ENCODE measurements around the gene CER1. TPM values are rescaled to one million over a fixed set of nuclear protein-coding genes. Genes with fewer than 3 reads are reported as not detected.

Gene CER1, protein sequence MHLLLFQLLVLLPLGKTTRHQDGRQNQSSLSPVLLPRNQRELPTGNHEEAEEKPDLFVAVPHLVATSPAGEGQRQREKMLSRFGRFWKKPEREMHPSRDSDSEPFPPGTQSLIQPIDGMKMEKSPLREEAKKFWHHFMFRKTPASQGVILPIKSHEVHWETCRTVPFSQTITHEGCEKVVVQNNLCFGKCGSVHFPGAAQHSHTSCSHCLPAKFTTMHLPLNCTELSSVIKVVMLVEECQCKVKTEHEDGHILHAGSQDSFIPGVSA
- not detected in 2 replicates for total RNA-seq (2014; rRNA removed; shearing (Covaris generic); ENCODE audit: low replicate concordance)

DNA sequence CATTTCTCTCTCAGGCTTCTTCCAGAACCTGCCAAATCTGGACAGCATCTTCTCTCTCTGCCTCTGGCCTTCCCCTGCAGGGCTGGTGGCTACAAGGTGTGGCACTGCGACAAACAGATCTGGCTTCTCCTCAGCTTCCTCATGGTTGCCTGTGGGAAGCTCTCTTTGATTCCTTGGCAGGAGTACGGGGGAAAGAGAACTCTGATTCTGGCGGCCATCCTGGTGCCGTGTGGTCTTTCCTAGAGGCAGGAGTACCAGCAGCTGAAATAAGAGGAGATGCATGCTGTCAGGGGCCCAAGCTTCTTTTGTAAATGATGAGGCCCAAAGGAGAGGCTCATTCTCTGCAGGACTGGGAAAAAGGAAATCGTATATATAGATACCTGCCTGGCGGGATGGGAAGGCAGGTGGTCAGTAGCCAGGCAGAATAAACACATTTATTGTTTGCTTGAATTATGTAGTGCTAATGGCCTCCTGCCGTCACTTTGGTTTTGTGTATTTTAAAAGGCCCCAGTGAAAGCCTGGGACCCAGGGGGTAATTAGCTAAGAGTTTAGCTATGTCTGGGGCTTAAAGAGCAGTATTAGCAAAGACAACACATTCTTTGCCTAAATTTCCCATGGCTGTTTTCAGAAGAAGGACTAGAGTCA is at the start of gene CER1:
CER1 (minus strand) TSS at position 343 of the 645 bp plus-strand sequence; CDS start at position 282, 61 bp downstream.
- in situ Hi-C loops (cut with HindIII; ENCODE audit: low pct_unique_long_range_greater_than_20kb, low sequenced_read_pairs), result no loop called here

DNA sequence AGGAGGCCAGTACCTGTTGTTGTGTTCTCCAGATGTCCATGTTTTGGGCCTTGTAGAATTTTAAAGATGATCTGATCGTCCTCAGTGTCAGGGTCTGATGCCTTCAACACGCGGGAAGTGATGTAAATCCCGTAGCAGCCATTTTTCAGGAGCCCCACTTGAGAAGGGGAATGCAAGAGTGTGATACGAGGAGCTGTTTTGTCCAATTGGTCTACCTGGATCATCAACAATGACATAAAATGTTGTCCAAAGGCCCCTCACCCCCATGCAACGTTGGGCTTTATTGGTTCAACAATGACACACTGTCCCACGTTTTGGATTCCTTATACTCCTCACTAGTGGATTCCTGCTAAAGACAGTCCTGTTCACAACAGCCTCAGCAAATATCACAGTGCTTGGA is 48.1 kb upstream of the CER1 start:
- in situ Hi-C loops (cut with HindIII; ENCODE audit: low pct_unique_long_range_greater_than_20kb, low sequenced_read_pairs), result no loop called here
- no peak for DNase-seq (ENCODE audit: low read depth)

More for the DNA sequence above, at the start of gene CER1:
- DNase-seq (ENCODE audit: low read depth), result no peak

DNA sequence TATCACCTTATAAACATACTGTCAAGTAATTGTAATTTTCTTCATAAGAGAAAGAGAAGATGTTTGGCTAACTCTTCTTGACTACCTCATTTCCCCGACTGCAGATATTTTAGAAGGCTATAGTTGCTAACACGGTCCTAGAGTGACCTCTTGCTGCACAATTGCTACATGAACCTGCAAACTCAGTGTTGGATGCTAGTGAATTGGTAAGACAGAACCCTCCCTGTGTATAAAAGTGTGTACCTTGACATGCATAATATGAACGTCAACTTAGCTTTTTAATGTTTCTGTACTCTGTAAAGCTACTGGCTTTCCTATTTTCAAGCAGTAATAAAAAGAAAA is 46.7 kb upstream of the CER1 start:
- DNase-seq (ENCODE audit: low read depth), result no peak
- in situ Hi-C loops (cut with HindIII; ENCODE audit: low pct_unique_long_range_greater_than_20kb, low sequenced_read_pairs), result no loop called here

DNA sequence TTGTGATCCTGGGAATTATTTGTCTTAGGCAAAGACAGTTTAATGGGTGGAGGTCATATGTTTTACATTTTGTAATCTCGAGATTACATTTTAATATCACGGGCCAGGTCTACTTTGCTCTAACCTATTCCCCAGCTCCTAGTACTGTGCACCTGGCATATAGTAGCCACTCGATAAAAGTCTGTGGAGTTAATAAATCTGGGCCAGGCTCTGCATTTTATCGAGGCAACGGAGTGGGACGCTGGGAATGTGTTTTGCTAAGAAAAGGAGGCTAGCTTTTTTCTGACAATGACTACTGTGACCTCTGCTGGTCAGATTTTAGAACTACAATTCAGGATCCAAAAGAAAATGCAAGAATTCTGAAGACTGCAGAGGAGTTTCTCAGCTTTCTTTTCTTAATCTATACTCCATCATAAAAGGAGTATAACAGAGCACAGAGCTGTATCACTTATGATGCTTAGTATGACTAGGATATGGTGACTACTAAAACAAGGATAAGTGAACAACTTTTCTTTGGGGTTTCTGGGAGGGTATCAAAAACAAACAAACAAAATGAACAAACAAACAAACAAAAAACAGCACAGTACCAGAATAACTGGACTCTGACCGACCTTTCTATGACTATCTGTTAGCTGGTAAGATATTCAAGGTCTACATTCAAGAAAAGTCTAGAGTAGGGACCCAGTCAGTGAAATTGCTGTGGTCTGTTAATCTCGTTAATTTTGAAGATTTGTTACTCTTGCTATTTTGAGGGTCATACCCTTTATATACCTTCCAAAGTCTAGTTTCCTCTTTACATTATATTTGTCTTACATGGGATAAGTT is 46.1 kb upstream of the CER1 start:
- in situ Hi-C loops (cut with HindIII; ENCODE audit: low pct_unique_long_range_greater_than_20kb, low sequenced_read_pairs), result no loop called here
- peak; percentile 39 for DNase-seq (ENCODE audit: low read depth)

DNA sequence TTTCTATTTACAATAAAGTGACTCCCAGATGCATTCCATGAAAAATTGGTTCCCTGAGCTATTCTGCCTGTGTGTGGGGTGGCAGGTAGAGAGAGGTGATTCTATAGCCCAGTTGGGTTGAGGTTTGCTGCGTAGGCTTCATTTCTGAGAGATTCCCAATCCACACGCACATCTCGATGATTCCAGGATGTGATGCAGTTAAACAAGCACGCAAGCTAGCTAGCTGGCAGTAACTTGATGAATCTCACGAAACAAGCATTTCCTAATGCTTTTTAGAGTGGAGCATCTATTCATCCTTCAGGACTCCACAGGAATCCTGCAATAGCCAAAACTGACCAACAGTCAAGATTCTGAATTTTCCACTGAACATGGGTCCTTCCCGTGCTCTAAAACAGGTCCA is 43.8 kb upstream of the CER1 start:
- DNase-seq (ENCODE audit: low read depth), result no peak
- in situ Hi-C loops (cut with HindIII; ENCODE audit: low pct_unique_long_range_greater_than_20kb, low sequenced_read_pairs), result no loop called here

DNA sequence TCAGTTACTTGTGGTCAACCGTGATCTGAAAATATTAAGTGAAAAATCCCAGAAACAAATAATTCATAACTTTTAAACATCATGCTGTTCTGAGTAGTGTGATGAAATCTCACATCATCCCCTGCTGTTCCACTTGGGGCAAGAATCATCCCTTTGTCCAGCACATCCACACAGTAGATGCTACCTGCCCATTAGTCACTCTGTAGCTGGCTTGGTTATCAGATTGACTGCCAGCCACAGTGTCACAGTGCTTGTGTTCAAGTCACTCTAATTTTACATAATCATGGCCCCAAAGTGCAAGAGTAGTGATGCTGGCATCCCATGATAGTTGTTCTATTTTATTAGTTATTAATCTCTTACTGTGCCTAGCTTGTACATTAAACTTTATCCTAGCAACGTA is 39.1 kb upstream of the CER1 start:
- no peak for DNase-seq (ENCODE audit: low read depth)
- in situ Hi-C loops (cut with HindIII; ENCODE audit: low pct_unique_long_range_greater_than_20kb, low sequenced_read_pairs), result no loop called here

DNA sequence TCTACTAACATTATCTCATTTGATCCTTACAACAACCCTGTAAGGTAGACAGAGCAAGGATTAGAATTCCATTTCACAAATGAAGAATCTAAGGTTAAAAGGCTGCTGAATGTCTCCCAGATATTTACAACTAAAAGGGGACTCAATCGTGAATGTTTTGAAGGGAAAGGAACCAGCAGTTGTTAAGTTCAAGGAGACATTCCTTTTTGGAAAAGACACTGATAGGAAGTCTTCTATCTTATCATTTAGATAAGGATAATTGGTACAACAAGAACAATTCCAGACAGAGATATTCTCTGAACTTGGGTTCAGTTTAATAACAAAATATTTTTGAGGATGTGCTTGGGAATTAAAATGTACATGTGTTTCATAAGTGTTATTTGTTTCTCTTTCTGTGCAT is 37.5 kb upstream of the CER1 start:
- DNase-seq (ENCODE audit: low read depth), result no peak
- in situ Hi-C loops (cut with HindIII; ENCODE audit: low pct_unique_long_range_greater_than_20kb, low sequenced_read_pairs), result no loop called here

DNA sequence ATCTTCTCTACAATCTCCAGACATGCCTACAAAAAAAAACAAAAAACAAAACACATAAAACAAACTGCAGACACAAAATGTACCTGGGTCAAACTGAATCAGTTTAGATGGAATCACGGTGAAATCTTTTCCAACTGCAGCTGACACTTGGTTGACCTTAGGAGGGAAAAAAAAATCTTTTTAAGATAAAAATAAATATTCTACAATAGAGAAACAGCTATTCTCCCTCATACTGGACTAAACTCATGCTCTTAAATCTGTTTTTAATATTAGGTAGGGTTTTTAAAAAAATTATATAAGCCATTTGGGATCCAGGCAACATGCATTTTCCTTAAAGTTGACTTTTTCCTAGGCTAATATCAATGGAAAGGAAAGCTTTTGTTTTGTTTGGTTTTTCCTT is 33.8 kb upstream of the CER1 start:
- no peak for DNase-seq (ENCODE audit: low read depth)
- in situ Hi-C loops (cut with HindIII; ENCODE audit: low pct_unique_long_range_greater_than_20kb, low sequenced_read_pairs), result no loop called here

DNA sequence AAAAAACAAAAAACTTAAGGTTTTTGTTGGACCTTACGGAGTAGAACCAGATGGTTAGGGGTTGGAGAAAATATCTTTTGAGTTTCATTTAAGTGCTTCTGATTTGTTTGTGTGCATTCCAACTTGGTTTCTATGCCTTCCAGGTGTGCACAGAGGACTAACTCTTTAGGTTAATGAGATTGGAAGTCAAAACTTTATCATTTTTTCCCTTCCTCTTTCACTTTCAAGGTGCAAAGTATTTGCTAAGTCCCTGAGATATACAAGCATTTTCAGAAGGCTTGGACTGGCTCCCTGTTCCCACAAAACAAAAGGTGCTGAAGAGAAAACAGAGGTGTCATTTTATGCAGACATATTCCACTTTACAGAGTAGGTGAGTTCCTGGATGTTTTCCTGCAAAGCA is 30.3 kb upstream of the CER1 start:
- DNase-seq (ENCODE audit: low read depth), result no peak
- in situ Hi-C loops (cut with HindIII; ENCODE audit: low pct_unique_long_range_greater_than_20kb, low sequenced_read_pairs), result no loop called here

DNA sequence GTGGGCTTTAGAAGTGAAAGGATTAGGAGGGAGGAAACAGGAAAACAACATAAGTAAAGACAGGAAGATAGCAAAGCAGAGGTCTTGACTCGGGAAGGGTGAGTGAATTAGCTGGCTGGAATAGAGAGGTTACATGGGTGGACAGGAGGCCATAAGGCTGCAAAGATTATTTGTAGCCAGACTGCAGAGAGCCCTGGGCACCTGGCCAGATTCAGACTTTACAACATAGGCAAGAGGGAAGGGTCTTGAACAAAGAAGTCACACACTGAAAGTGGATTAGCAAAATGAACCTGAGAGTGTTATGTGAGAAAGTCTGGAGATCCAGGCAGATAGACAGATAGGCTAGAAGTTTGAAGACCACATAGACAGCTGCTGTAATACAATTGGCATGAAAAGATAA is 29.7 kb upstream of the CER1 start:
- DNase-seq (ENCODE audit: low read depth), result no peak
- in situ Hi-C loops (cut with HindIII; ENCODE audit: low pct_unique_long_range_greater_than_20kb, low sequenced_read_pairs), result no loop called here

DNA sequence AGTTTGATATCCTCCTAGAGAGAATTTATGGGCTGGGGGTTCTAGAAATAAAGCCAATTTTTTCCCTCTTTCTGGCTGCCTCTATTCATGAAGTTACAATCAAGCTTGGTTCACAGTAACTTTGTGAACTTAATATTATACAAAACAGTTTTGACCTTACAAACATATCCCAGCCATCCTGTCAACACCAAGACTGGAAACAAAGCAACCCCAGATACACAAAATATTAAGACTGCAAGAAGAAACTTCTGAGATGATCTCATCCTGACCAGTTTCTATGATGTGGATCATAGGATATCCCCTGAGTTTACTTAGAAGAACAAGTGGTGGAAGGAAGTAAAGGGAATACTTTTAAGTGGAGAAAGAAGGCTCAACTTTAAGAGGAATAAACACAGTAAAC is 28.3 kb upstream of the CER1 start:
- in situ Hi-C loops (cut with HindIII; ENCODE audit: low pct_unique_long_range_greater_than_20kb, low sequenced_read_pairs), result no loop called here
- no peak for DNase-seq (ENCODE audit: low read depth)

DNA sequence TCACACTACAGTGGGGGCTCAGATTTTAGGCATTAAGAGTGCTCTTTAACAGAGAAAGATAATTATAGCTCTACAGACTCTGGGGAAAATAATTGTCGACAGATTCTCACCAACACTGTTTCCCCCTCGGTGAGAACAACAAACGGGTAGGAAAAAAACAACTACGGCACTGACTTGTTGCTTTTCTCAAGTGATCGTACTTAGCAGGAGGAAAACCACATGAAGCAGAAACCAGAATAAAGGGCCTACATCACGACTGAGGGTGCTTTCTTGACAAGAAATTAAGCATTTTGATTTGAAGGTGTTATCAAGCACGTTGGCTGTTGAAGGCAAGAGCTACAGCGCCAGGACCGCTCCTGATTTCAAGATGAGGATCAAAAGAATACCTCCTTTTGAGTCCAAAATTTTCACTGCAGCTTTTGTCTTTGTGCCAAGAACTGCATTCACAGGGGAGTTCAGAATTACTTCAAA is 27.2 kb upstream of the CER1 start:
- DNase-seq (ENCODE audit: low read depth), result no peak
- in situ Hi-C loops (cut with HindIII; ENCODE audit: low pct_unique_long_range_greater_than_20kb, low sequenced_read_pairs), result no loop called here

DNA sequence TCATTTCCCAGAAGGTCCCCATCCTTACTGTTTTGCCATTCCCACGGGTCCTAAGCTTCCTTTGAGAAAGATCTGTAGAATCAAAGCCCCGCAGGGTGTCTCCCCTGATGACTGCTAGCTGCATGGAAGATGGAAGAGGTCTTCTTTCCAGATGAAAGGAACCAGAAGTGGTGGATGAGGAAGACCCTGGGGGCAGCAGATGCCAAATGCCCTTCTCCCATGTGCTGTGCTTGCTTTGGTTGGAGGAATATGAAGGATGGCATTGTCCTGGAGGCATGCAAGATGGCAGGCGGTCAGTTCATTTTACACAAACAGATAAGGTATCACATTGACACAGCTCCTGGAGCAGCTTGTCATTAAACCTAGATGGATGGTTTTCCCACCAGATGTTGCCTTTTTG is 25.8 kb upstream of the CER1 start:
- no peak for DNase-seq (ENCODE audit: low read depth)
- in situ Hi-C loops (cut with HindIII; ENCODE audit: low pct_unique_long_range_greater_than_20kb, low sequenced_read_pairs), result no loop called here

DNA sequence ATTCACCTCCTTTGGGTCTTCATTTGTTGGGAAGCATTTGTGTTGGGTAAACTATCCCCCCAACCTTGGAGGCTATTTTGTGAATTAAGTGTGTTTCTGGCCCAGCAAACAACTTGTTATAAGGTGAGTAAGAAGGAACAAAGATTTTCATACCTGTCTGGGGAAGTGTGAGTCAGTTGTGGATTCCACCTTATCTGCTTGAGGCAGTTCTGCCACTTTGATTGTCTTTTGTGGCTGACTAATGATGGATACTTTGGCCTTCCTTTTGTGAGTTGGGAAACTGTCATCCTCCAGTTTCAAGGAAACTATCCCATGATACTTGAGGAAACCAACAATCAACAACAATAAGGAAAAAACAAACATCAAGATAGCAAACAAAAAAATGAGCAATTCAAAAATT is 24.6 kb upstream of the CER1 start:
- no peak for DNase-seq (ENCODE audit: low read depth)
- in situ Hi-C loops (cut with HindIII; ENCODE audit: low pct_unique_long_range_greater_than_20kb, low sequenced_read_pairs), result no loop called here

DNA sequence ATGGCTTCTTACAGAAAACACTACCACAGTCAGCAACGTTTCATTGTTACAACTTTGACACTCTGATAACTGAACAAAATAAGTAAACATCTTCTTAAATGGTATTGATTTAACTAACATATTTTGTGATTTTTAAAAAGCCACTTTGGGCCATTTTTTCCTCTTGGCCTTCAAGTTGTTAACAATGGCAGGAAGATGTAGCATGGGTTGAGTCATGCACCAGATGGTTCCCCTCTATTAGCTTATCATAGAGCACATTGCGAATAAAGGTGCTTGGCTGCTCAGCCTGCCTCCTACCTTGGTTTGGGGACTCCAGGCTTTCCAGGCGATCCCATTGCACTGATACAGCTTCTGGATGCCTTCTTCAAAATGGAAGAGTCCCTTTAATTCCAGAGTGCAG is 24.1 kb upstream of the CER1 start:
- in situ Hi-C loops (cut with HindIII; ENCODE audit: low pct_unique_long_range_greater_than_20kb, low sequenced_read_pairs), result no loop called here
- DNase-seq (ENCODE audit: low read depth), result no peak

DNA sequence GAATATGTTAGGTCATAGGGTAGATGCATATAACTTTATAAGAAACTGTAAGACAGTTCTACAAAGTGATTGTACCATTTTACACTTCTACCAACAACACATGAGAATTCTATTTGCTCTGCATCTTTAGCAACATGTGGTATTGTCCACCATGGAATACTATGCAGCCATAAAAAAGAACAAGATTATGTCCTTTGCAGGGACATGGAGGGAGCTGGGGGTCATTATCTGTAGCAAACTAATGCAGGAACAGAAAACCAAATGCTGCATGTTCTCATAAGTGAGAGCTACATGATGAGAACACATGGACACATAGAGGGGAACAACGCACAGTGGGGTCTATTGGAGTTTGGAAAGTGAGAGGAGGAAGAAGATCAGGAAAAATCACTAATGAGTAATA is 22.2 kb upstream of the CER1 start:
- in situ Hi-C loops (cut with HindIII; ENCODE audit: low pct_unique_long_range_greater_than_20kb, low sequenced_read_pairs), result no loop called here
- DNase-seq (ENCODE audit: low read depth), result no peak

DNA sequence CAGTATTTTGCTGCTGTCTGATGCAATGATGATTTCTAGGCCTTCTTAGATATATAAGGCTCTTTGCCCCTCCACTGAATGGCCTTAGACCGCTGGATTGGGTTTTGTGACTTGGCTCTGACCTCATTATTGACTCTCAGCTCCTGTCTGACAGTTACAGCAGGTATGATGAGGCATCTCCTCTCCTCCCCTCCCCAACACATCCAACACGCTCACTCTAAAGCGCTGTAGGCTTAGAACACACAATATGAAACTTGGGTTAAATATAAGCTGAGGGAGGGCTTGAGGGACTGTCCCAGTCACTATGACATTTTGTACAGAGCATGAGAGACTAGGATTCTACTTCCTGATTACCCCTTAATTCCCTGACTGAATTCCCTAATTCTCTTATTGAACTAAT is 18.8 kb upstream of the CER1 start:
- in situ Hi-C loops (cut with HindIII; ENCODE audit: low pct_unique_long_range_greater_than_20kb, low sequenced_read_pairs), result no loop called here
- DNase-seq (ENCODE audit: low read depth), result no peak

DNA sequence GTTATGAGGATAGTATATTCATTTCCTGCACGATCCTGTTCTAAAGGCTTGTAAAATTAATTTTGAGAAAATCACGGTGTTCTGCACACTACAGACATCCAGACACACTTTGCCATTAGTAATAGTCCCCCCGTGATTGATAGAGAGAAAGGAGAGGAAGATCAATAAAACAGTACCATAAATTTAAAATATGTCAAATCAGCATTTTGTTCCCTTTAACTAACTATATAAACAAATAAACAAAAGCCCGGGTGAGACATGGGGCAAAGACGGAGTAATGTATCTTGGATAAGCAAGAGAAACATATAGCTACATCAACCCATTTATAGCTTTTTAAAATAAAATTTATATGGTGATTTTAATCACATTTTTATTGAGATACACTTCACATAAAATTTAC is 10.6 kb upstream of the CER1 start:
- in situ Hi-C loops (cut with HindIII; ENCODE audit: low pct_unique_long_range_greater_than_20kb, low sequenced_read_pairs), result no loop called here
- DNase-seq (ENCODE audit: low read depth), result no peak

DNA sequence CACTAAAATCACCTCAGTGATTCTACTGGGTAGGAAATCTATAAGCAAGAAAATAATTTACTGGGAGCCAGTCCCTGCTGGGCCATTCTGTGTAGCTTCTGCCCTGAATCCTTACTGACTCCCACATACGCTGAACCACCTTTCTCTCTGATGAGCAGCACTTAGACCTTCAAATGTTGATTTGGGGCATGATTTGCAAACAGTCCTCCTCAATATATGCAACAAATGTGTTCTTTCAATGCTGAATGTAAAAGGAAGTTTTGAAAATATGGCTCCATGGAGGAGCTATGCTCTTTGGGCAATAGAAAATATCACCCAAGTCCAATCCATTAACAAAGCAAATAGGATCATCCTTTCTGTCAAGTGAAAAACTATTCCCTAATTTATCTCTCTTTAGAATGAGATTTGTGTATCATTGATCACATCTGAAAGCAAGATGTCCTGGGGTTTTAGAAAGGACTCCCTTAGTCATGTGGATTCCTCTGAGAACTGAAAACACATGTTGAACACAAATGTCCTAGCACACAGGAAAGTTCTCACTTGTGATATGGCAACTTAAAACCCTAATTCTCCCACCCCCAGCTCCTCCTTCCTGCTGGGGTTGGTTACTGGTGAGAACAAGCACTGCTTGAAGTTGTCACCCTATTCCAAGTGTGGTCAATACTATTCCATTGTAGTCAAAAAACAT is 8.9 kb upstream of the CER1 start:
- in situ Hi-C loops (cut with HindIII; ENCODE audit: low pct_unique_long_range_greater_than_20kb, low sequenced_read_pairs), result no loop called here
- DNase-seq (ENCODE audit: low read depth), result no peak

All from Caki2 (cell line).